ENCODE data around the gene CROCC2.

Gene CROCC2

DNA sequence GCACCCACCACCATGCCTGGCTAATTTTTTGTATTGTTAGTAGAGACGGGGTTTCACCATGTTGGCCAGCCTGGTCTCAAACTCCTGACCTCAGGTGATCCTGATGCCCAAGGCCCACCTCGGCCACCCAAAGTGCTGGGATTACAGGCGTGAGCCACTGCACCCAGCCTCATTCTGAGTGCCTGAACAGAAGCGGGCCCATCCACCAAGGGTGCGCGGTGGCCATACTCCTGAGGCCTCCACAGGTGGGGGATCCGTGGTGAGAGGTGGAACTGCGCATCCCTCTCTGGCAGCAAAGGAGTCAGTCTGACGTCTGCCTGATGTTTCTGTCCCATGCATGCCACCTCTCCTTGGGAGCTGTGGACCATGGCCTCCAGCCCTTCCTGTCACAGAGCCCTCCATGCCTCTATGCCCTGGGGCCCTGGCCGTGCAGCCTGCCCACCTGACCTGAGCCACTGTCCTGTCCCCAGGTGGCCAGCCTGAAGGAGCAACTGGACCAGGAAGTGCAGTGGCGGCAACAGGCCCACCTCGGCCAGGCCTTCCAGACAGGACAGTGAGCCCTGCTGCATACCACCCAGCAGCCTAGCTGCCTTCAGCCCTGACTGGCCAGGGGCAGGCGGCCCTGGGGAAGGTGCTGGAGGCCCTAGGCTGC lies 84.7 kb downstream of the CROCC2 start:
- no peak for DNase-seq (ENCODE audit: low read depth)
- TF ChIP-seq, protein P1, sequence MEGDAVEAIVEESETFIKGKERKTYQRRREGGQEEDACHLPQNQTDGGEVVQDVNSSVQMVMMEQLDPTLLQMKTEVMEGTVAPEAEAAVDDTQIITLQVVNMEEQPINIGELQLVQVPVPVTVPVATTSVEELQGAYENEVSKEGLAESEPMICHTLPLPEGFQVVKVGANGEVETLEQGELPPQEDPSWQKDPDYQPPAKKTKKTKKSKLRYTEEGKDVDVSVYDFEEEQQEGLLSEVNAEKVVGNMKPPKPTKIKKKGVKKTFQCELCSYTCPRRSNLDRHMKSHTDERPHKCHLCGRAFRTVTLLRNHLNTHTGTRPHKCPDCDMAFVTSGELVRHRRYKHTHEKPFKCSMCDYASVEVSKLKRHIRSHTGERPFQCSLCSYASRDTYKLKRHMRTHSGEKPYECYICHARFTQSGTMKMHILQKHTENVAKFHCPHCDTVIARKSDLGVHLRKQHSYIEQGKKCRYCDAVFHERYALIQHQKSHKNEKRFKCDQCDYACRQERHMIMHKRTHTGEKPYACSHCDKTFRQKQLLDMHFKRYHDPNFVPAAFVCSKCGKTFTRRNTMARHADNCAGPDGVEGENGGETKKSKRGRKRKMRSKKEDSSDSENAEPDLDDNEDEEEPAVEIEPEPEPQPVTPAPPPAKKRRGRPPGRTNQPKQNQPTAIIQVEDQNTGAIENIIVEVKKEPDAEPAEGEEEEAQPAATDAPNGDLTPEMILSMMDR (IDR thresholded peaks at IDR 0.05; ENCODE audit: low read depth, low read length, missing control alignments) = no peak
- H3K4me3 ChIP-seq (ENCODE audit: low read depth, low read length) = no peak overlapping the region

DNA sequence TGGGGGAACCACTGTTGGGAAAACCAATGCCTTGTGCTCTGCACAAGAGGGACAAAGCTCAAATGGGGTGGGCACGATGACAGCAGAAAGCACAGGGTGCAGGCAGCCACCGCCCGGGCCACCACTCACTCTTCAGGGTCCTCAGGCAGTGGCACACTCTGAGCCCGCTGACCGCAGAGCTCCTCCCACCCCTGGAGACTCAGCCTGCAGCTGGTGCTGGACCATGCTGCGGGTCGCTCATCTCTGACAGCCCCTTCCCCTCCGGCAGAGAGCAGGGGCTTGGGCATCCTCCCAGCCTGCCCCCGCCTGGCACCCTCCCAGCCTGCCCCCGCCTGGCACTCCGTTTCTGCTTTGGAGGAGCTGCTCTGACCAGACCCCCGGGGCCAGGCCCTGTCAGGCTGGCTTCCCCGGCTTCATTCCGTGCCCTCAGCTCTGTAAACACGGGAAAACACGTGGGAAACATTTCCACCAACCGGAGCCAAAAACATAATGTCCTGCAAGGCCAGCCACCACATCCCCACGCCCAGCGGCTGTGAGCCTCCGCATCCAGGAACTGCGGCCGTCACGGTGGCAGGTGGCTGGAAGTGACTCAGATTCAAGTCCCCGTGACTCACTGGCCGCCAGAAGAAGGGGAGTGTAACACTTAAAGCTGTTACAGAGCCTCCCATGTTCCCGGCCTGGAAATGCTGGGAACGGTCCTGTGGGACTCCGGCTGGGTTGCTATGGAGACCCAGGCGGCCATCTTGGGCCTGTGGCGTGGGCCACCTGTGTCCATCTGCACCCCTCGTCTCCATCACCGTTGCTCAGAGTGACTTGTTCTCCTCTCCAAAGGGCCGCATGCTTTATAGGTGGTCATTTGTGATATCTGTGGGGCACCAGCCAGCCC lies 85.5 kb downstream of the CROCC2 start:
- TF ChIP-seq, protein P1 (IDR thresholded peaks at IDR 0.05; ENCODE audit: low read depth, low read length, missing control alignments) = no peak
- DNase-seq (ENCODE audit: low read depth) = no peak
- no peak overlapping the region for H3K4me3 ChIP-seq (ENCODE audit: low read depth, low read length)

DNA sequence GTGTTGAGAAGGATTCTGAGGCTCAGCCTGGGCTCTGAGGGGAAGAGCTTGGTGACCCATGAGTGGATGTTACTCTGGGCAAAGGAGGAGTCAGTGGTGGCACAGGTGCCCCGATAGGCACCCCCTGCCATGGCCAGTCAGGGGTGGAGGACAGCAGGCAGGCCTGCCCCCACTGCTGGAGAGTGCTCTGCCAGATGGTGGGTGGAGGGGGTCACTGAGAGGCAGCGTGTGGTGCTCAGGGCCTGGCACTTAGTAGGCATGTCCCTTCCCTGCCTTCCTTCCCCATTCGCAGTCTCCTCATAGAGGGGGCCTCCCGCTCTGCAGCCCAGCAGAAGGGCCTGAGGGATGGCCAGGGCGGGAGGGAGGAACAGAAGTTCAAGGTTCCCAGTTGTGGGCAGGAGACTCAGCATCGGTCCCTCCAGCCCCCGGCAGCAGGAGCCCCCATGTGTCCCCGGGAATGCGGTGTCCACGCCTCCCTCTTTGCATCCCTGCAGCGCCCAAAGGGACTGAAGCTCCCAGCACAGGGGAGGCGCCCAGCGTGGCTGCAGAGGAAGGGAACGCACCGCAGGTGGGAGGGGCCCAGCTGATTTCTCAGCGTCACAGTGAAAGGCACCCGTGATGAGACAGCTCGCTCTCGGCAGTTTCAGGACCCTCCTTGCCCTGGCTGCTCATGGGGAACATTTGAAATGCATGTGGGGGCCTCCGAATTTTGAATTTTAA lies 86.6 kb downstream of the CROCC2 start:
- H3K4me3 ChIP-seq (ENCODE audit: low read depth, low read length) = no peak overlapping the region
- DNase-seq (ENCODE audit: low read depth) = no peak
- TF ChIP-seq, protein P1 (IDR thresholded peaks at IDR 0.05; ENCODE audit: low read depth, low read length, missing control alignments) = no peak

DNA sequence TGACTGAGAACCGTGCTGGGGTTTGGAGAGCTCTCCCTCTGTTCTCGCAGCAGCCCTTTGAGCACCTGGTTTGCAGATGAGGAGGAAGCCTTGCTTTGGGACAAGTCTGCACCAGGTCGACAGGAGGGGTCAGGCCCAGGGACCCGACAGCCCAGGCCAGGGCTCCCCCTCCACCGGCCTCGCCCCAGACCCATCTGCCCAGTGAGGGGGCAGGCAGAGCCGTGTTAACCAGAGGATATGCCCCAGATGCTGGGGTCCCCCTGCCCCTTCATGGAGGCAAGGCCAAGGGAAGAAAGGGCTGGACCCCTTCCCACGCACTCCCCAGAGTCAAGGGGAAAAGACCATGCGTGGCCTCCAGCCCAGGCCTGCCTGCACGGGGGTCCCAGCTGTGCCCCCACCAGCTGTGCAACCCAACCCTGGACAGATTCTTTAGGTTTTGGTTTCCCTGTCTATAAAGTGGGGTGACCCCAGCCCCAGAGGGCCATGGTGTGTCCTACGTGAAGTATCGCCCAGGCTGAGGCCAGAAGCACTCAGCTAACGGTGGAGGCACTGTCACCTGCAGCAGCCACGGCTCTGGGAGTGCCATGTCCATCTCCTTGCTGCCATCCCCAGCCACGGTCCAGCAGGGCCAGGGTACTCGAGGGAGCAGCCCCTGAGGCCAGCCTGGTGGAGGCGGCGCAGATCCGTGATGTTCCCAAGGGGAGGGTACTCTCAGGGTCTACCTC lies 87.5 kb downstream of the CROCC2 start:
- no peak overlapping the region for H3K4me3 ChIP-seq (ENCODE audit: low read depth, low read length)
- DNase-seq (ENCODE audit: low read depth) = no peak
- TF ChIP-seq, protein P1 (IDR thresholded peaks at IDR 0.05; ENCODE audit: low read depth, low read length, missing control alignments) = no peak

DNA sequence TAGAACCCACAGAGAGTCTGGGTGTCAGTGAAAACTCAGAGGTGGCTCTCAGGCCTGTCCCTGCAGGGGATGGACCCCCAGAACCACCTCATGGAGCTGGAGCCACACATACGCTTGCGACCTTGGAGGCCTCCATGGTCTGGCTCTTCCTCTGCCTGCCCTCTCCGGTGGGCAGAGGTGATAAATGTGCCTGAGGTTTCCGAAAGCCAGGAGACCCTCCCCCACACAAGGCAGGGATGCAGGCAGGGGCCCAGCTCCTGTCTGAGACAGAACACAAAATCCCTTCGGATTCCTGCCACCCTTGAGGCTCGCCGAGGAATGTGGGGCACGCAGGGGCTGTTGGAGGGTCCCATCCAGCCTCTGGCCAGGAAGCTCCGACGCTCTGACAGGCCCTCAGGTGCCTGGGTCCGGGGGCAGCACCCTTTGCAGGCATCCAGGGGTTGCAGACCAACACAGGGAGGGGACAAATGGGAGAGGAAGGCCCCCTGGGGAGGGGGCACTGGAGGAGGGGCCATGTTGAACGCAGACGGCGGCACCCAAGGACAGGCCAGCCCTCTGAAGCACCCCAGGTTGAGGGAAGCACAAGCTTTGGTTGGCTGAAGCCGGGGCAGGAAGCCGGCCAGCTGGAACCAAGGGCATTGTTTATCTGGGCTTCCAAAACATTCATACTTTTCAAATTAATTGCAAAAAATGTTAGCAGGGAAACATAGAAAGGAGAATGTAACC lies 88.2 kb downstream of the CROCC2 start:
- DNase-seq (ENCODE audit: low read depth) = no peak
- TF ChIP-seq, protein P1 (IDR thresholded peaks at IDR 0.05; ENCODE audit: low read depth, low read length, missing control alignments) = no peak
- no peak overlapping the region for H3K4me3 ChIP-seq (ENCODE audit: low read depth, low read length)
